ENCODE measurements around the gene CDH20. TPM values are rescaled to one million over a fixed set of nuclear protein-coding genes. Genes with fewer than 3 reads are reported as not detected.

The CDH20 gene
- total and polyA plus RNA-seq, 2 experiments from 2014 or later = not detected

- DNase-seq (ENCODE audit: low read depth in 1 of 2, low spot score in 1 of 2) = no peak
- H3K4me1 ChIP-seq (ENCODE audit: low read depth) = no peaks in the 10 kb centered on the region
- peaks cover 3% of the 10 kb centered on the region for H3K9me3 ChIP-seq (ENCODE audit: low read depth)
- no peaks in the 10 kb centered on the region for H3K36me3 ChIP-seq
- TF ChIP-seq, protein P1, sequence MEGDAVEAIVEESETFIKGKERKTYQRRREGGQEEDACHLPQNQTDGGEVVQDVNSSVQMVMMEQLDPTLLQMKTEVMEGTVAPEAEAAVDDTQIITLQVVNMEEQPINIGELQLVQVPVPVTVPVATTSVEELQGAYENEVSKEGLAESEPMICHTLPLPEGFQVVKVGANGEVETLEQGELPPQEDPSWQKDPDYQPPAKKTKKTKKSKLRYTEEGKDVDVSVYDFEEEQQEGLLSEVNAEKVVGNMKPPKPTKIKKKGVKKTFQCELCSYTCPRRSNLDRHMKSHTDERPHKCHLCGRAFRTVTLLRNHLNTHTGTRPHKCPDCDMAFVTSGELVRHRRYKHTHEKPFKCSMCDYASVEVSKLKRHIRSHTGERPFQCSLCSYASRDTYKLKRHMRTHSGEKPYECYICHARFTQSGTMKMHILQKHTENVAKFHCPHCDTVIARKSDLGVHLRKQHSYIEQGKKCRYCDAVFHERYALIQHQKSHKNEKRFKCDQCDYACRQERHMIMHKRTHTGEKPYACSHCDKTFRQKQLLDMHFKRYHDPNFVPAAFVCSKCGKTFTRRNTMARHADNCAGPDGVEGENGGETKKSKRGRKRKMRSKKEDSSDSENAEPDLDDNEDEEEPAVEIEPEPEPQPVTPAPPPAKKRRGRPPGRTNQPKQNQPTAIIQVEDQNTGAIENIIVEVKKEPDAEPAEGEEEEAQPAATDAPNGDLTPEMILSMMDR (IDR thresholded peaks at IDR 0.05; ENCODE audit: low read depth, low read length) = no peak
- H3K27me3 ChIP-seq = no peaks in the 10 kb centered on the region
- no peak overlapping the region for H3K4me3 ChIP-seq
- H3K27ac ChIP-seq = no peak overlapping the region
Observed at GRCh38 chr18:61570070-61570469, 236.8 kb downstream of the CDH20 start.

DNA sequence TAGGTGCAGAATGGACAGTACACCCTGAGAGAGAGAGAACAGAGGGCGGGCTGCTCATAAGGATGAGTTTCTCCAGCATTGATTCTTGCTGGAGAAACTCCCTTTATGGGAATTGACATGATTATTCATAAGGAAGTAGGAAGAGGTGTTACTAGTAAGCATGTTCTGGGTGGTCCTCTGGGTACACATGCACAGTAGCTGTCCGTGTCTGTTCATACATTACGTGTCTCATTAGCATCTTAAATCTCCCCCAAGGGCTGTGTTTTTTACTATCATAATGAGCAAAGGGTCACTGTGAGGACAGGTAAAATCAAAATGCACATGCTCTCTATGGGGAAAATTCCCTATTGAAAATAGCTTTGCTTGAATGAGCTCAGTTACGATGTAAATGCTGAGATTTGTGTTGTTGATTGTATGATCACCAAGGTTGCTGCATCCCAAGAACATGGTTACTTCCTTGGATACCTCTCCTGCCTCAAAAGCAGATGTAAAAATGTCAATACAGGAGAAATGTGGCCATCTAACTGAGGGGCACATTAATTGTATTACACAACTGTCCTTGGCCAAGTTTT is 238.9 kb downstream of the CDH20 start:
- no peak for DNase-seq (ENCODE audit: low read depth in 1 of 2, low spot score in 1 of 2)
- H3K36me3 ChIP-seq = no peaks in the 10 kb centered on the region
- TF ChIP-seq, protein P1 (IDR thresholded peaks at IDR 0.05; ENCODE audit: low read depth, low read length) = no peak

GRCh38 chr18:61572871-61573270 is 239.6 kb downstream of the CDH20 start:
- H3K4me3 ChIP-seq = no peak overlapping the region

More for the DNA sequence above, 238.9 kb downstream of the CDH20 start:
- H3K27ac ChIP-seq = no peak overlapping the region
- no peak overlapping the region for H3K4me3 ChIP-seq
- peaks cover 3% of the 10 kb centered on the region for H3K9me3 ChIP-seq (ENCODE audit: low read depth)
- H3K4me1 ChIP-seq (ENCODE audit: low read depth) = no peaks in the 10 kb centered on the region
- no peaks in the 10 kb centered on the region for H3K27me3 ChIP-seq

GRCh38 chr18:61574665-61575064 is 241.4 kb downstream of the CDH20 start:
- Histone ChIP-seq H3K4me1 (ENCODE audit: low read depth) (peaks cover 7% of the 10 kb centered on the region), H3K9me3 (ENCODE audit: low read depth) (no peaks in the 10 kb centered on the region), H3K36me3 (no peaks in the 10 kb centered on the region), H3K4me3 (no peak overlapping the region), H3K27ac (no peak overlapping the region), H3K27me3 (no peaks in the 10 kb centered on the region)
- TF ChIP-seq, protein P1 (IDR thresholded peaks at IDR 0.05; ENCODE audit: low read depth, low read length) = no peak
- DNase-seq (ENCODE audit: low read depth in 1 of 2, low spot score in 1 of 2) = no peak

More at GRCh38 chr18:61572871-61573270, 239.6 kb downstream of the CDH20 start:
- H3K9me3 ChIP-seq (ENCODE audit: low read depth) = peaks cover 3% of the 10 kb centered on the region
- no peaks in the 10 kb centered on the region for H3K27me3 ChIP-seq
- H3K27ac ChIP-seq = no peak overlapping the region
- H3K4me1 ChIP-seq (ENCODE audit: low read depth) = no peaks in the 10 kb centered on the region
- no peak for DNase-seq (ENCODE audit: low read depth in 1 of 2, low spot score in 1 of 2)
- TF ChIP-seq, protein P1 (IDR thresholded peaks at IDR 0.05; ENCODE audit: low read depth, low read length) = no peak
- no peaks in the 10 kb centered on the region for H3K36me3 ChIP-seq

- no peak overlapping the region for H3K4me3 ChIP-seq
- TF ChIP-seq, protein P1 (IDR thresholded peaks at IDR 0.05; ENCODE audit: low read depth, low read length) = no peak
- H3K9me3 ChIP-seq (ENCODE audit: low read depth) = no peaks in the 10 kb centered on the region
- H3K27me3 ChIP-seq = no peaks in the 10 kb centered on the region
- H3K27ac ChIP-seq = no peak overlapping the region
- DNase-seq (ENCODE audit: low read depth in 1 of 2, low spot score in 1 of 2) = no peak
- peaks cover 7% of the 10 kb centered on the region for H3K4me1 ChIP-seq (ENCODE audit: low read depth)
- H3K36me3 ChIP-seq = no peaks in the 10 kb centered on the region
Observed at GRCh38 chr18:61575419-61575818, 242.2 kb downstream of the CDH20 start.

All from cardiac muscle cell (in vitro differentiated cells and primary cell).